ENCODE measurements around the gene EPN1.

- TF ChIP-seq NFE2 (IDR thresholded peaks at IDR 0.05; ENCODE audit: low read depth) = no peak
- TF ChIP-seq RAD51 (IDR thresholded peaks at IDR 0.05; ENCODE audit: borderline replicate concordance, low read depth) = no peak
- no peak for TF ChIP-seq EZH2 (IDR thresholded peaks at IDR 0.05; ENCODE audit: borderline replicate concordance, low read depth, low read length)
- no peak for TF ChIP-seq CREB1 (IDR thresholded peaks at IDR 0.05)
- TF ChIP-seq CREB1 (CRISPR knock-in tag; IDR thresholded peaks at IDR 0.05) = no peak
- no peak for TF ChIP-seq SMARCE1 (IDR thresholded peaks at IDR 0.05)
Measured at GRCh38 chr19:55635856-55636440, 39.1 kb upstream of the EPN1 start.
